SK-N-SH treated with all-trans-retinoic acid at 6 μM for 48 hours (cell line): ENCODE results near the gene ITGA5.

ENCODE experiments used
- ATAC-seq: fragments of 200-7000 bp; cut with Tn5 transposase; 3 replicates; pipeline ENCODE4 v1.9.1; 2020; ENCODE audit warnings: mild to moderate bottlenecking, moderate library complexity
- ARNTL ChIP-seq: fragments of 450-650 bp; formaldehyde crosslinking; IDR thresholded peaks from 2 replicates; pipeline ENCODE4 v1.5.0; 2020; ENCODE audit warnings: low read depth, mild to moderate bottlenecking, moderate library complexity, borderline replicate concordance
- BACH2 ChIP-seq: fragments of 250-450 bp; sonication (Bioruptor Pico); IDR thresholded peaks from 2 replicates; pipeline ENCODE4 v1.9.0; 2021; ENCODE audit warnings: mild to moderate bottlenecking, borderline replicate concordance
- CSDC2 ChIP-seq: fragments of 250-450 bp; sonication (Bioruptor Pico); IDR thresholded peaks from 2 replicates; pipeline ENCODE4 v1.5.0; 2020; ENCODE audit warnings: mild to moderate bottlenecking, moderate library complexity
- ESRRG ChIP-seq: fragments of 250-450 bp; sonication (Bioruptor Pico); IDR thresholded peaks from 2 replicates; pipeline ENCODE4 v1.6.1; 2021; ENCODE audit warnings: mild to moderate bottlenecking
- OSR1 ChIP-seq: fragments of 250-450 bp; sonication (Bioruptor Pico); IDR thresholded peaks from 2 replicates; pipeline ENCODE4 v1.8.0; 2022; ENCODE audit warnings: moderate library complexity, mild to moderate bottlenecking, inconsistent platforms
- PPARA ChIP-seq: fragments of 250-450 bp; sonication (Bioruptor Pico); IDR thresholded peaks from 2 replicates; pipeline ENCODE4 v1.5.0; 2020; ENCODE audit warnings: mild to moderate bottlenecking, borderline replicate concordance
- RARB ChIP-seq: fragments of 250-450 bp; sonication (Bioruptor Pico); IDR thresholded peaks from 2 replicates; pipeline ENCODE4 v1.8.0; 2021; ENCODE audit warnings: mild to moderate bottlenecking, moderate library complexity
- SNAI2 ChIP-seq: fragments of 250-450 bp; sonication (Bioruptor Pico); IDR thresholded peaks from 2 replicates; pipeline ENCODE4 v1.5.0; 2020; ENCODE audit warnings: mild to moderate bottlenecking, moderate library complexity
- TCF4 ChIP-seq: fragments of 250-450 bp; sonication (Bioruptor Pico); IDR thresholded peaks from 2 replicates; pipeline ENCODE4 v1.8.0; 2021; ENCODE audit warnings: mild to moderate bottlenecking, moderate library complexity, borderline replicate concordance
- TOX ChIP-seq: fragments of 250-450 bp; sonication (Bioruptor Pico); IDR thresholded peaks from 2 replicates; pipeline ENCODE4 v1.8.0; 2021; ENCODE audit warnings: mild to moderate bottlenecking, moderate library complexity, borderline replicate concordance
- ZC3H10 ChIP-seq: fragments of 250-450 bp; sonication (Bioruptor Pico); IDR thresholded peaks from 2 replicates; pipeline ENCODE4 v1.5.1; 2021; ENCODE audit warnings: mild to moderate bottlenecking, moderate library complexity
- ZFP3 ChIP-seq: fragments of 250-450 bp; sonication (Bioruptor Pico); IDR thresholded peaks from 2 replicates; pipeline ENCODE4 v1.5.0; 2020; ENCODE audit warnings: mild to moderate bottlenecking, moderate library complexity
- ZFP30 ChIP-seq: fragments of 450-650 bp; formaldehyde crosslinking; IDR thresholded peaks from 2 replicates; pipeline ENCODE4 v1.5.0; 2022; ENCODE audit warnings: mild to moderate bottlenecking, moderate library complexity
- ZNF565 ChIP-seq: fragments of 450-650 bp; formaldehyde crosslinking; conservative IDR thresholded peaks from 2 replicates; pipeline ENCODE4 v1.5.0; 2020; ENCODE audit warnings: low read depth, mild to moderate bottlenecking, moderate library complexity
- ZNF70 ChIP-seq: fragments of 450-650 bp; formaldehyde crosslinking; IDR thresholded peaks from 2 replicates; pipeline ENCODE4 v1.5.0; 2020; ENCODE audit warnings: mild to moderate bottlenecking, moderate library complexity
- ZNF8 ChIP-seq: fragments of 450-650 bp; formaldehyde crosslinking; IDR thresholded peaks from 2 replicates; pipeline ENCODE4 v1.5.0; 2020; ENCODE audit warnings: mild to moderate bottlenecking, moderate library complexity
- TF ChIP-seq, protein P1 (sequence below): fragments of 250-450 bp; sonication (Bioruptor Pico); IDR thresholded peaks from 2 replicates; pipeline ENCODE4 v1.5.0; 2020; ENCODE audit warnings: mild to moderate bottlenecking, moderate library complexity
- TF ChIP-seq, protein P2 (sequence below): fragments of 250-450 bp; sonication (Bioruptor Pico); IDR thresholded peaks from 2 replicates; pipeline ENCODE4 v1.8.0; 2021; ENCODE audit warnings: low read depth, mild to moderate bottlenecking, moderate library complexity, borderline replicate concordance
- TF ChIP-seq, protein P3 (sequence below): fragments of 250-450 bp; sonication (Bioruptor Pico); IDR thresholded peaks from 2 replicates; pipeline ENCODE4 v1.8.0; 2020; ENCODE audit warnings: mild to moderate bottlenecking, moderate library complexity, borderline replicate concordance
- TF ChIP-seq, protein P4 (sequence below): fragments of 250-450 bp; sonication (Bioruptor Pico); IDR thresholded peaks from 2 replicates; pipeline ENCODE4 v1.5.1; 2020; ENCODE audit warnings: low read depth, mild to moderate bottlenecking, moderate library complexity

ITGA5 gene

DNA sequence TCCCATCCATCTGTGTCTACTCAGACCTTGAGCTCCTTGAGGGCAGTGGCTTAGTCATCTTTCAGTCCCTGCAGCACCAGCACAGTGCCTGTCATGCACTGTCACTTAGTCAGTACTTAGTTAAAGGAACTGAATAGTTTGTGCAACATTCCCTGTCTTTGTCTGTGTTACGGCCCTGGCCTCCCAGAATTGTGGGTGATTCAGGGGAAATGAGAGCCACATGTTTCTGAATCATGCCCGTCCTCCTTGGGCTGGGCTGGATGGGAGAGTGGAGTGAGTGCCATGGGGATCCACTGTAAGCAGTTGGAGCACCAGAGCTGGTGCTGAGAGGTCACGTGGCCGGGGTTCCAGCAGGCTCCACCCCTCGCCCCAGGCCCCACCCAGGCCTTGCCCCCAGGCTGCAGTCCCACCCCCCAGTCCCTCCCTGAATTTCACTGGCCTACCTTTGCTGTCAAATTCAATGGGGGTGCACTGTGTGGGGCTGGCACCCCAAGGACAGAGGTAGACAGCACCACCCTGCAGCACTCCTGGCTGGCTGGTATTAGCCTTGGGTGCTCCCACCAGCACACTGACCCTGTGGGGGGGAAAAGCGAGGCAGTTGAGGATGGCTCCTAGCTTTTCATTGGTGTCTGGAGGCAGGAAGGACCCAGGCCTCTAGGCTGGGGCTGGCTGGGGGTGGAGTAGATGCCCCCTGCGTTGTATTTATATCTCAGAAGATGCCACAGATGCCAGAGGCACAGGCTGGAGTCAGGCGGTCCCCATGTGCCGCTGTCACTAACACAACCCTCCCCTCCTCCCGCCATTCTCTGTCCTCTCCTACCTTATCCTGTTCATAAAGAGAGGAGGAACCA, 7.5 kb downstream of the ITGA5 start (continued):
- TF ChIP-seq TOX: no peak
- TF ChIP-seq CSDC2 (CRISPR knock-in tag): no peak

DNA sequence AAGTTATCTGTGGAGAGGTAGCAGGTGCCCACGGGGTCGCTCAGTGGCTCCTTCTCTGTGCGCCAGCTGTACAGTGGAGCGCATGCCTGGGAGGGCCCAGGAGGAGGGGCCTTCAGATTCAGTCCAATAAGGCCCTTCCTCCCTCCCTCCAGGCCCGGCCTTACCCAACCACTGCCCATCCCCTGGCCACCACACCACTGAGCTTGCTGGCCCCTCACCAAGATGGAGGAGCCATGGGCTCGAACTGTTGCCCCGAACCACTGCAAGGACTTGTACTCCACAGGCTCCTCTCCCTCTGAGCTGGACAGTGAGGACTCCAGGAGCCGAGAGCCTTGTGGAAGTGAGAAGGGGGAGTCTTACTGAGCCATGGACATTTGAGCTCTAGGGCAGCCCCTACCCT, 9.8 kb downstream of the ITGA5 start:
- ATAC-seq: no peak
- TF ChIP-seq, protein P1, sequence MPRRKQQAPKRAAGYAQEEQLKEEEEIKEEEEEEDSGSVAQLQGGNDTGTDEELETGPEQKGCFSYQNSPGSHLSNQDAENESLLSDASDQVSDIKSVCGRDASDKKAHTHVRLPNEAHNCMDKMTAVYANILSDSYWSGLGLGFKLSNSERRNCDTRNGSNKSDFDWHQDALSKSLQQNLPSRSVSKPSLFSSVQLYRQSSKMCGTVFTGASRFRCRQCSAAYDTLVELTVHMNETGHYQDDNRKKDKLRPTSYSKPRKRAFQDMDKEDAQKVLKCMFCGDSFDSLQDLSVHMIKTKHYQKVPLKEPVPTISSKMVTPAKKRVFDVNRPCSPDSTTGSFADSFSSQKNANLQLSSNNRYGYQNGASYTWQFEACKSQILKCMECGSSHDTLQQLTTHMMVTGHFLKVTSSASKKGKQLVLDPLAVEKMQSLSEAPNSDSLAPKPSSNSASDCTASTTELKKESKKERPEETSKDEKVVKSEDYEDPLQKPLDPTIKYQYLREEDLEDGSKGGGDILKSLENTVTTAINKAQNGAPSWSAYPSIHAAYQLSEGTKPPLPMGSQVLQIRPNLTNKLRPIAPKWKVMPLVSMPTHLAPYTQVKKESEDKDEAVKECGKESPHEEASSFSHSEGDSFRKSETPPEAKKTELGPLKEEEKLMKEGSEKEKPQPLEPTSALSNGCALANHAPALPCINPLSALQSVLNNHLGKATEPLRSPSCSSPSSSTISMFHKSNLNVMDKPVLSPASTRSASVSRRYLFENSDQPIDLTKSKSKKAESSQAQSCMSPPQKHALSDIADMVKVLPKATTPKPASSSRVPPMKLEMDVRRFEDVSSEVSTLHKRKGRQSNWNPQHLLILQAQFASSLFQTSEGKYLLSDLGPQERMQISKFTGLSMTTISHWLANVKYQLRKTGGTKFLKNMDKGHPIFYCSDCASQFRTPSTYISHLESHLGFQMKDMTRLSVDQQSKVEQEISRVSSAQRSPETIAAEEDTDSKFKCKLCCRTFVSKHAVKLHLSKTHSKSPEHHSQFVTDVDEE (CRISPR knock-in tag): no peak
- TF ChIP-seq ZC3H10 (no peak), SNAI2 (CRISPR knock-in tag) (no peak), ARNTL (no peak), BACH2 (CRISPR knock-in tag) (no peak), RARB (CRISPR knock-in tag) (no peak), ZNF565 (CRISPR knock-in tag) (no peak), TOX (no peak), ZFP3 (CRISPR knock-in tag) (no peak), PPARA (CRISPR knock-in tag) (no peak), TCF4 (CRISPR knock-in tag) (no peak), ZFP30 (no peak), ZNF8 (CRISPR knock-in tag) (no peak), OSR1 (CRISPR knock-in tag) (no peak), ZNF70 (CRISPR knock-in tag) (no peak), ESRRG (no peak), CSDC2 (CRISPR knock-in tag) (no peak)
- TF ChIP-seq, protein P2, sequence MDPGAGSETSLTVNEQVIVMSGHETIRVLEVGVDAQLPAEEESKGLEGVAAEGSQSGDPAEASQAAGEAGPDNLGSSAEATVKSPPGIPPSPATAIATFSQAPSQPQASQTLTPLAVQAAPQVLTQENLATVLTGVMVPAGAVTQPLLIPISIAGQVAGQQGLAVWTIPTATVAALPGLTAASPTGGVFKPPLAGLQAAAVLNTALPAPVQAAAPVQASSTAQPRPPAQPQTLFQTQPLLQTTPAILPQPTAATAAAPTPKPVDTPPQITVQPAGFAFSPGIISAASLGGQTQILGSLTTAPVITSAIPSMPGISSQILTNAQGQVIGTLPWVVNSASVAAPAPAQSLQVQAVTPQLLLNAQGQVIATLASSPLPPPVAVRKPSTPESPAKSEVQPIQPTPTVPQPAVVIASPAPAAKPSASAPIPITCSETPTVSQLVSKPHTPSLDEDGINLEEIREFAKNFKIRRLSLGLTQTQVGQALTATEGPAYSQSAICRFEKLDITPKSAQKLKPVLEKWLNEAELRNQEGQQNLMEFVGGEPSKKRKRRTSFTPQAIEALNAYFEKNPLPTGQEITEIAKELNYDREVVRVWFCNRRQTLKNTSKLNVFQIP (CRISPR knock-in tag): no peak
- TF ChIP-seq, protein P3, sequence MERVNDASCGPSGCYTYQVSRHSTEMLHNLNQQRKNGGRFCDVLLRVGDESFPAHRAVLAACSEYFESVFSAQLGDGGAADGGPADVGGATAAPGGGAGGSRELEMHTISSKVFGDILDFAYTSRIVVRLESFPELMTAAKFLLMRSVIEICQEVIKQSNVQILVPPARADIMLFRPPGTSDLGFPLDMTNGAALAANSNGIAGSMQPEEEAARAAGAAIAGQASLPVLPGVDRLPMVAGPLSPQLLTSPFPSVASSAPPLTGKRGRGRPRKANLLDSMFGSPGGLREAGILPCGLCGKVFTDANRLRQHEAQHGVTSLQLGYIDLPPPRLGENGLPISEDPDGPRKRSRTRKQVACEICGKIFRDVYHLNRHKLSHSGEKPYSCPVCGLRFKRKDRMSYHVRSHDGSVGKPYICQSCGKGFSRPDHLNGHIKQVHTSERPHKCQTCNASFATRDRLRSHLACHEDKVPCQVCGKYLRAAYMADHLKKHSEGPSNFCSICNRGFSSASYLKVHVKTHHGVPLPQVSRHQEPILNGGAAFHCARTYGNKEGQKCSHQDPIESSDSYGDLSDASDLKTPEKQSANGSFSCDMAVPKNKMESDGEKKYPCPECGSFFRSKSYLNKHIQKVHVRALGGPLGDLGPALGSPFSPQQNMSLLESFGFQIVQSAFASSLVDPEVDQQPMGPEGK (CRISPR knock-in tag): no peak
- TF ChIP-seq, protein P4, sequence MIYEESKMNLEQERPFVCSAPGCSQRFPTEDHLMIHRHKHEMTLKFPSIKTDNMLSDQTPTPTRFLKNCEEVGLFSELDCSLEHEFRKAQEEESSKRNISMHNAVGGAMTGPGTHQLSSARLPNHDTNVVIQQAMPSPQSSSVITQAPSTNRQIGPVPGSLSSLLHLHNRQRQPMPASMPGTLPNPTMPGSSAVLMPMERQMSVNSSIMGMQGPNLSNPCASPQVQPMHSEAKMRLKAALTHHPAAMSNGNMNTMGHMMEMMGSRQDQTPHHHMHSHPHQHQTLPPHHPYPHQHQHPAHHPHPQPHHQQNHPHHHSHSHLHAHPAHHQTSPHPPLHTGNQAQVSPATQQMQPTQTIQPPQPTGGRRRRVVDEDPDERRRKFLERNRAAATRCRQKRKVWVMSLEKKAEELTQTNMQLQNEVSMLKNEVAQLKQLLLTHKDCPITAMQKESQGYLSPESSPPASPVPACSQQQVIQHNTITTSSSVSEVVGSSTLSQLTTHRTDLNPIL: no peak

DNA sequence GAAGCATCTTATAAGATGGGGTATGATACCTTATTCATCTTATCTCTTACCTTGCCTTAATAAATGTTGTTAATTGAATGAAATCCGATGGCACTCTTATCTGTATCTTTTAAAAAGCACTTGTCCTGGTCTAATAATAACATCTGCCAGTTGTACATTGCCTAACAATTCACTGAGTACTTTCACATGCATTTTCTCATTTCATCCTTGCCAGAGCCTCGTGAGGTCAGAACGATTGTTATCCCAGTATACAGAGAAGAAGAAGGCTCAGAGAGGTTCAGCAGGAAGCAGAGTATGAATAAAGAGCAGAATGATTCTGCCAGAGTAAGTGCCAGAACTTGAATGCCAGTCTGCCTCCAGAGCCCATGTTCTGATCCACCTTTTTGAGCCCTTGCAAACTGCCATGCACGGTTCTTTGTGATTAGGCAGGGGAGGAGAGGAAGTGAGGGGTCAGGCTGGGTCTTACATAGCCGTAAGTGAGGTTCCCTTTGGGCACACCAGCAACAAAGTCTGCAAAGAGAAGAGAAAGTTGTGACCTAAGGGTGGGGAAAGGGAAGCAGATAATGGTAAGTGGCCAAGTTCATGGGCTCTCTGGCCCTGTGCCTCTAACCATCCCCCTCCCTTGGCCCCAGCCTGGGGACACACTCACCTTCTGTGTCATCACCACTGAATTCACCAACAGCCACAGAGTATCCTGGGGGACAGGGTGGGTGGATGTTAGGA, 11.7 kb downstream of the ITGA5 start:
- TF ChIP-seq, protein P2 (CRISPR knock-in tag): no peak
- no peak for TF ChIP-seq ARNTL
- no peak for ATAC-seq
